GM20431 (cell line): Measurements from ENCODE around the gene PRPS1.
"Not testable (repeated sequence)": the region's sequence is repeated elsewhere in the genome, so short reads cannot be mapped to it uniquely, and the experiment has no call there.

Source experiments
- in situ Hi-C: fragments of 300-500 bp; cut with MseI, MboI; formaldehyde crosslinking; loops from one replicate; pipeline ENCODE4 v1.15.0; 2020; ENCODE audit warnings: low sequenced_read_pairs; ENCODE audit not compliant: unreplicated experiment

Gene PRPS1

GRCh38 chrX:107672955-107673378 is 44.7 kb downstream of the PRPS1 start:
- in situ Hi-C loops: no loop called here

- in situ Hi-C loops: no loop called here
These were observed 45.1 kb downstream of the PRPS1 start for GRCh38 chrX:107673431-107673830.

- in situ Hi-C loops: no loop called here
These were observed 45.7 kb downstream of the PRPS1 start for GRCh38 chrX:107673933-107674479.

GRCh38 chrX:107674480-107675364 is 46.4 kb downstream of the PRPS1 start:
- in situ Hi-C loops: no loop called here

GRCh38 chrX:107675365-107675654 is 47.0 kb downstream of the PRPS1 start:
- in situ Hi-C loops: no loop called here

- in situ Hi-C loops: no loop called here
These were observed 47.7 kb downstream of the PRPS1 start for GRCh38 chrX:107675823-107676555.

GRCh38 chrX:107676559-107677378 is 48.5 kb downstream of the PRPS1 start:
- in situ Hi-C loops: no loop called here

- in situ Hi-C loops: no loop called here
These were observed 49.2 kb downstream of the PRPS1 start for GRCh38 chrX:107677501-107677901.

GRCh38 chrX:107677909-107678308 is 49.6 kb downstream of the PRPS1 start:
- in situ Hi-C loops: no loop called here

- in situ Hi-C loops: no loop called here
These were observed 50.8 kb downstream of the PRPS1 start for GRCh38 chrX:107678957-107679740.

- in situ Hi-C loops: no loop called here
These were observed 53.9 kb downstream of the PRPS1 start for GRCh38 chrX:107682256-107682655.

GRCh38 chrX:107683124-107683895 is 55.0 kb downstream of the PRPS1 start:
- in situ Hi-C loops: no loop called here

GRCh38 chrX:107683931-107684330 is 55.6 kb downstream of the PRPS1 start:
- in situ Hi-C loops: no loop called here

- in situ Hi-C loops: no loop called here
These were observed 56.7 kb downstream of the PRPS1 start for GRCh38 chrX:107684956-107685385.

- in situ Hi-C loops: not testable (repeated sequence)
These were observed 57.3 kb downstream of the PRPS1 start for GRCh38 chrX:107685586-107685985.

GRCh38 chrX:107686026-107686425 is 57.7 kb downstream of the PRPS1 start:
- in situ Hi-C loops: no loop called here

- in situ Hi-C loops: no loop called here
These were observed 58.5 kb downstream of the PRPS1 start for GRCh38 chrX:107686792-107687191.

- in situ Hi-C loops: no loop called here
These were observed 59.1 kb downstream of the PRPS1 start for GRCh38 chrX:107687445-107687844.

- in situ Hi-C loops: no loop called here
These were observed 62.7 kb downstream of the PRPS1 start for GRCh38 chrX:107691024-107691448.
